Panc1 (cell line): ENCODE results near the gene FES.

Source experiments
- CTCF ChIP-seq: fragments of 450-650 bp; IDR thresholded peaks from 2 replicates; pipeline ENCODE4 v1.5.1; 2017; ENCODE audit warnings: mild to moderate bottlenecking
- POLR2AphosphoS5 ChIP-seq: IDR thresholded peaks from 2 replicates; pipeline ENCODE4 v1.6.1; 2012; ENCODE audit warnings: mild to moderate bottlenecking, low read depth, low read length, moderate library complexity
- SIN3A ChIP-seq: IDR thresholded peaks from 2 replicates; pipeline ENCODE4 v1.6.1; 2012; ENCODE audit warnings: low read depth, mild to moderate bottlenecking, low read length, moderate library complexity, borderline replicate concordance; ENCODE audit not compliant: insufficient read depth

- TF ChIP-seq CTCF (no peak), POLR2AphosphoS5 (no peak), SIN3A (no peak)
These were observed 43.4 kb upstream of the FES start for GRCh38 chr15:90840954-90841353.
